Sigmoid colon (tissue), 4 donors: ENCODE measurements around the gene RBBP8.

Experiments
- CTCF ChIP-seq, 4 experiments: fragments of 450-650 bp in 3 of 4; fragments of 200-600 bp in 1 of 4; IDR thresholded peaks; one replicate each; pipeline ENCODE4 v1.5.1; 2016 to 2019; ENCODE audit warnings: antibody characterized with exemption in 4 of 4, mild to moderate bottlenecking in 3 of 4, moderate library complexity in 2 of 4
- EP300 ChIP-seq, 4 donors: sonication (generic); formaldehyde crosslinking; IDR thresholded peaks; one replicate each; pipeline ENCODE4 v1.6.1; 2017; ENCODE audit warnings: antibody characterized with exemption in 4 of 4

GRCh38 chr18:23065234-23065806, 132.2 kb downstream of the RBBP8 start:
- TF ChIP-seq CTCF (IDR thresholded peaks at IDR 0.05) = no peak
- TF ChIP-seq EP300 (IDR thresholded peaks at IDR 0.05) = no peak
